SKM-1 (cell line): ENCODE results near the gene METTL18.

ENCODE experiments used
- DNase-seq: peaks from one replicate; lab custom pipeline; 2025; ENCODE audit not compliant: unreplicated experiment; lab: John Stamatoyannopoulos, UW

The METTL18 gene

DNA sequence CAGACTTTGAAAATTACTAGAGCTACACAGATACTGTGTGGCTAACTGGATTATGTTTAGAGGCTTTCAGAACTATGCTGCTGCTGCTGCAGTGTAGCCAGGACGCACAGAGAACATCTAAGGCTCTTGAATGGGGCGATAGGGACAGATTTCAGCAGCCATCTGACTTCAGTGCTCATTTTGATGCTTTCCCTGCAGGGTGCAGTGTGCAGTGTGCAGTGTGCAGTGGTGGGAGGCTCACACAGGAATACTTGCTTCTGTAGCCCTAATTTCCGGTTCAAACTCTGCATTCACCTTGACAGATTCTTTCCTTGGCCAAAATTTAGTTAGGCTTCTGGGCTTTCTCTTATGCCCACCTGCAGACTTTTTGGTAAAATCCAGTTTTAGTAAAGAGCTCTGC lies 7.7 kb downstream of the METTL18 start:
- no peak for DNase-seq

DNA sequence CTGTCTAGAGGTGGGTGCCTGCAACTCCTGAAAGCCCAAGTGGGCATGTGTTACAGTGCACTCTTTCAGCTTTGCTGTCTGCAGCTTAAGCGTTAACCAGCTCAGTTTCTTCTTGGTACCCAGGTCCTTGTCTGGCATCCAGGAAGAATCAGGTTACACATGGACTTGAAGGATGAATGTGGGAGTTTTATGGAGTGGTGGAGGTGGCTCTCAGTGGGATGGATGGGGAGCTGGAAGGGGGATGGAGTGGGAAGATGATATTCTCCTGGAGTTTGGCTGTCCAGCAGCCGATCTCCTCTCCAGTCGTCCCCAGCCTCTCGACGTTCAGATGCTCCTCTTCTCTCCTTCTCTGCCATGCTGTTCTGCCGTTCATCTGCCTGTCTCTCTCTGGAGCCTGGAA lies 9.4 kb downstream of the METTL18 start:
- no peak for DNase-seq

DNA sequence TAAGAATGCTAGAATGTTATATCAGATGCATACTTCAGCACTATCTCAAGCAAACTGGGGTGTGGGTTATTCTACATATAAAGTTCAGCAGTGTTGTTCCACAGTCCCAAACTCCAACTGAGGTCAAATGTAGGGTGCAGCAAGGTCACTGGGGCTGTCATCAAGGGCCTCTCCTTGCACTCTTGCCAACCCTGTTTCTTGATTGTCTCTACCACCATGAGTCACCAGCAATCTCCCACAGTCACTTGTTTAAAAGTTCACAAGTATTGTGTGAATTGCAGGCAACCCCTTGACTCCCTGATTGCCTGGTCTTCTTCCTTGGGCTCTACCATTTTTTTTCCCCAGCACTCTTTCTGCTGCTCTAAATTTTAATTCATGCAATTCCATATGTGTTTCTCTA lies 10.6 kb downstream of the METTL18 start:
- no peak for DNase-seq

DNA sequence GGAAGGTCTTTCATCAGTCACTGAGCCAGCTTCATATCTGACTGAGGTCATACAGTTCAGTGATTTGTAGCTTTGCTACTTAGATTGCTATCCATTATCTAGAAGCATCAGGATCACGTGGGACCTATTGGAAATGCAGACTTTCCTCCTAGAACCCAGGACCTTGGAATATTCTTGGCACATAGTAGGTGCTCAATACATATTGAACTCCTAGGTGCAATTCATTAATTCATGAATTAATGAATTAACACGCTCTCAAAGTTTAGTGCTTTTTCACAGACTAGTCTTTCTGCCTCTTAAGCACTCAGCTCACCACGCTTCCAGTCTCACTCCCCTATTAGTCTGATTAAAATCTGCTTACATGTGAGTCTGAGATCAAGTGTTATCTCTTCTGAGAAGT lies 12.1 kb downstream of the METTL18 start:
- DNase-seq, result no peak

DNA sequence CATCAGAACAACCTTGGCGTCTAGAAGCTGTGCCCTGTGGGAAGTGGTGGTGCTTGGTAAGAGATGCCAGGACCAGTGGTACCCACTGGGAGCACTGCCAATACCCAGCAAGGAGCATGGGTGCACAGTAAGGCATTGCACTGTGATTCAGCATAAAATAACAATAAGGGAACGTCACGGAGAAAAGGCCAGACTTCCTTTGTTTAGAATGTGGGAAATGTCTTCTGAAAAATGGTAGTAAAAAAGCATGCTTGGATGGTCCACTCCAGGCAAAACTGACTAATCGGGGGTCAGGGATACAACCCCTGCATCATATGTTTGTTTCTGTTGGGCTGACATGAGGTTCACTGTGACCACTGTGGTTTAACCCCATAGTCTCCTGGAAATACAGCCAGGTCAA lies 14.7 kb downstream of the METTL18 start:
- DNase-seq, result no peak

DNA sequence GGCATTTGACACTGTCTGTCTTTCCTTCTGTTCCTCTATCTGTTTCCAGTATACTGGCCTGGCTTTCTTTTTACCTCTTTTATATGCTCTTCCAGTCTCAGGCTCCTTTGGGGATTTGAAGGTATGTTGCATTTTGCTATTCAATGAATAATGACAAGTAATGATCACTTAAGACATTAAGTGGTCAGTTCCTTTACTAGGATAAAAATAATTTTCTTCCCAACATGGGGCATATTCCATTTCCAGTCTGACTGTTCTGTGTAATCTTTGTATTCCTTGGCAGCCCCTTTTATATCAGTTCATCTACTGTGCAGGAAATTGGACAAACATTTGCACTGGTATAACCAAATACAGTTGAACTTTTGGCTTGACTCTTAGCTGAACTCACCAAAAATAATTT lies 15.6 kb downstream of the METTL18 start:
- no peak for DNase-seq

DNA sequence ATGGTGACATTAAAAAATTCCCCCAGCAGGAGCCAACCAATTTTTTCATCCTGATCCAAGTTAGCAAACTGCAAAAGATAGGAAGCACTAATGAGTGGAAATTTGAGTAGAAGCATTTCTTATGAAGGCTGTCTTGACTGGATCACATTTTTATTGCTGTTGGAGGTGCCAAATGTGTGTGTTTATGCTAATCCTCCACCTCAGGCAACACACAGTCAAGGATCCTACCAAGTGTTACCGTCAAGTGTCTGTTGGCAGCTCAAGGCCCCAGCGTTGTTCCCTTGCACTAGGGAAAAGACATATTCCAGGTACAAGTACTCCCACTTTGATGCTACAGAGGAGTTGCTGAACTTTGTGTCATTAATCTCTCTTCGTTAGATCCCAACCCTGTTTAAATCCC lies 18.3 kb downstream of the METTL18 start:
- no peak for DNase-seq

DNA sequence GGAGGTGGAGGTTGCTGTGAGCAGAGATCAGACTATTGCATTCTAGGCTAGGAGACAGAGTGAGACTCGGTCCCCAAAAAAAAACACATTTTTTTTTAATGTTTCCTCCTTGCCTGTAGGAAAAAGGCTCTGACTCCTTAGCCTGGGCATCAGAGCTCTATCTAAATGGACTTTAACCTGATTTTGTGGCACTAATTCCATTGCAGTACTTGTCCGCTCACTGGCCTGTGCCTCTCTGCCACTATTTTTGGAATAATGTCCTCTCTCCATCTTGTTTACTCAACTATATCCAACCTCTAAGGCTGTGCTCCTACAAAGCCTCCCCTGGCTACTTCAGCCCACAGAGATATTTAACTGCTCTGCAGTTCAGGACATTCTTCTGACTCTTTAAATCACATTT lies 26.5 kb downstream of the METTL18 start:
- no peak for DNase-seq

DNA sequence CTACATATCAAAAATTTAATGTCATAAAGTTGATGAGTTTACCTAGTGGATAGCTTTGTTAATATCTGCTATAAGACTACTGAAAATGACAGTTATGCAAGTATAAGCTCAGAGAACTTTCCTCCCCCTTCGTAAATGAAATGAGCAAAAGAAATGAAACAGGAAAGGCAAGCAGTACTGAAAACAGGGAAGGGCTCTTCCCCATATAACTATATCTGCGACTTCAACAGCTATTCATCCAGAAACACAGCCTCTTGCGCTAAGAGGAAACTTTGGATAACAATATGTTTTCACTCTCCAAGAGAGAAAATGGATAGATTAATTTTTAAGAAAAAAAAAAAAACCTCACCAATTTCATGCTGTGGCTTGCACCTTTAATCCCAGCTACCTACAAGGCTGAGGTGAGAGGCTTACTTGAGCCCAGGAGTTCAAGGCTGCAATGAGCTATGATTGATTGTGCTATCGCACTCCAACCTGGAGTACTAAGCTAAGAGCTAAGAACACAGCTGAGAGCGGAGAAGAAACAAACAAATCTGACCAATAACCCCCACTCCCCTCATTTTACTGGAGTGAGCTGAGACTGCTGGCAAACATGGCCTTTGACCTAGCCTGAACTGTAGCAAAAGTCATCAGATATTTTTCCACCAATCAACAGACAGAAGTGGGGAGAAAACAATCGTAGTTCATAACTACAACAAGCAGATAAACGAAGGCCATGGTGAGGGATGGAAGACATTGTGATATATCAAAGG lies 29.0 kb downstream of the METTL18 start:
- no peak for DNase-seq

DNA sequence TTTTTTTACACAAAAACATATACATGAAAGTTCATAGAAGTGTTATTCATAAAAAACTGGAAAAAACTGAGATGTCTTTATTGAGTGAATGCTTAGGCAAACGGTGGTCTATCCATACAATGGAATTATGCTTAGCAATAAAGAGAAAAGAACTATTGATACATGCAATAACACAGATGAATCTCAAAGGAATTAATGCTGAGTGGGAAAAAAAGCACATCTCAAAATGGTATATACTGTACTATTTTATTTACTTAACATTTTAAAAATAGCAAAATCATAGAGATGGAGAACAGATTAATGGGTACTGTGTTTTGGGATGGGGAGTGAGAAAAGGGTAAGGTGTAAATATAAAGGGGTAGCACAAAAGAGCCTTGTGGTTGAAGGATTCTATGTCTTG lies 29.8 kb downstream of the METTL18 start:
- no peak for DNase-seq

DNA sequence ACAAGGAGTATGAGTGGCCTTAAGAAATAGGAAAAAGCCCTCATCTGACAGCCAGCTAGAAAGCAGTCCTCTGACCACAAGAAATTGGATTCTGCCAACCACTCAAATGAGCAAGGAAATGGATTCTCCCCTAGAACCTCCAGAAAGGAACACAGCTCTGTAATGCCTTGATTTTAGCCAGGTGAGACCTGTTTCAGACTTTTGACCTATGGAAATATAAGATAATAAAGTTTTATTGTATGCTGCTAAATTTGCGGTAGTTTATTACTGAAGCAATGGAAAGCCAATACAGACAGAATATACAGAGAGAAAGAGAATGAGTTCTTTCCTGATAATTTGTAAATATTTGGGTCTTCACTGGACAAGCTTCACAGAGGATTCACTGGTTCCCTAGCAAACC lies 32.0 kb downstream of the METTL18 start:
- DNase-seq, result no peak

DNA sequence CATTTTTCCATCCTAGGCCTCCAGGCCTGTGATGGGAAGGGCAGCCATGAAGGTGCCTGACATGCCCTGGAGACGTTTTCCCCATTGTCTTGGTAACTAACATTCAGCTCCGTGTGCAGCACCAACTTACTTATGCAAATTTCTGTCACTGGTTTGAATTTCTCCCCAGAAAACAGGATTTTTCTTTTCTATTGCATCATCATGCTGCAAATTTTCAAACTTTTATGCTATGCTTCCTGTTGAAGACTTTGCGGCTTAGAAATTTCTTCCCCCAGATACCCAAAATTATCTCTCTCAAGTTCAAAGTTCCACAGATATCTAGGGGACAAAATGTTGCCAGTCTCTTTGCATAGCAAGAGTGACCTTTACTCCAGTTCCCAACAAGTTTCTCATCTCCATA lies 35.7 kb downstream of the METTL18 start:
- DNase-seq, result no peak

DNA sequence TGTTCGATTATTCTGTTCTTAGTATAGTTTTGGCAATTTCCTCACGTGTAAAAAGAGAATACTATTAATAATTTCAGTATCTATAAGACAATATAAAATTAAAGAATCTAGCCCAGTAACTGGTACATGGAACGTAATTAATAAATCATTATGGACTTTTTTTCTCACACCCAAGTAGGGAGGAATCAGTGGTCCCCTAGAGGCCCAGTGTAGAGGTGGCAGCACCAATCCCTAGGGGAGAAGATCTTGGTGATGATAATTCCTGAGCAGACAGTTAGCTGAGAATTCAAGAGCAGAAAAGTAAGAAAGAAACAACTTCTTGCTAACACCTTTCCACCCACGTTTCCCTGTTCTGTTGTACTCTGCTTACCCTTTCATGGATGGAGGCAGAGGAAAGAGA lies 41.2 kb downstream of the METTL18 start:
- no peak for DNase-seq

DNA sequence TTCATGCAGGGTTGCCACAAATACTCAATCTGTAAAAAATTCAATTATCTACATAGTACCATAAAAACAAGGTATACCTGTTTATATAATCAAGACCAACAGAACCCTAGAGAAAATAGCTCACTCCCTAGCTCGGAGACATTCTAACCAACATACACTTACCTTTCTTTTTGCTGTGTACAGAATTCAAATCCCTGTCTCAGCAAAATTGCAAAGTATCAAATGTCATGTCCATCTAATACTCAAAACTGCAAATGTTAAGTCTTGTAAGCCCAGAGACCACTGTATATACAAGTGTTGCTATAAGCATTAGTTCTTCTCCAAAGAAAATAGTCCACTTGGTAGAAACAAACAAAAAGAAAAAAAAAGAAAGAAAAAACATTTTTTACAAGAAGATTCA lies 44.7 kb downstream of the METTL18 start:
- no peak for DNase-seq

DNA sequence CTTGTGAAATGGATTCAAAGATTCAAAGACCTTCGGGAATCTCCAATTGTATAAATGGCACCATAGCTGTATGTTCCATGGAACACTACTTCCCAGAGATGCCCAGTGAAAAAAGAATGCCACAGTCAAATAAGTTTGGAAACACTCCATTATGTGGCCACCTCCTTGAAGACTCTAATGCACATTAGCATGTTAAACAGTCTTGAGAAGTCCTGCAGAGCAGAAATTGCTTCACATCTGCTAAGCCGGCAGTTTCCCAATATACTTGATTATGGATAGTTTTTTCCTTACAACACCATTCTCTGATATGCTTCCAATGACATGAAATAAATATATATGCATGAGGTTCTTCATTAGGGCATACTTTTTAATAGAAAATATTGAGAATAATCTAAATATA lies 48.2 kb downstream of the METTL18 start:
- no peak for DNase-seq

DNA sequence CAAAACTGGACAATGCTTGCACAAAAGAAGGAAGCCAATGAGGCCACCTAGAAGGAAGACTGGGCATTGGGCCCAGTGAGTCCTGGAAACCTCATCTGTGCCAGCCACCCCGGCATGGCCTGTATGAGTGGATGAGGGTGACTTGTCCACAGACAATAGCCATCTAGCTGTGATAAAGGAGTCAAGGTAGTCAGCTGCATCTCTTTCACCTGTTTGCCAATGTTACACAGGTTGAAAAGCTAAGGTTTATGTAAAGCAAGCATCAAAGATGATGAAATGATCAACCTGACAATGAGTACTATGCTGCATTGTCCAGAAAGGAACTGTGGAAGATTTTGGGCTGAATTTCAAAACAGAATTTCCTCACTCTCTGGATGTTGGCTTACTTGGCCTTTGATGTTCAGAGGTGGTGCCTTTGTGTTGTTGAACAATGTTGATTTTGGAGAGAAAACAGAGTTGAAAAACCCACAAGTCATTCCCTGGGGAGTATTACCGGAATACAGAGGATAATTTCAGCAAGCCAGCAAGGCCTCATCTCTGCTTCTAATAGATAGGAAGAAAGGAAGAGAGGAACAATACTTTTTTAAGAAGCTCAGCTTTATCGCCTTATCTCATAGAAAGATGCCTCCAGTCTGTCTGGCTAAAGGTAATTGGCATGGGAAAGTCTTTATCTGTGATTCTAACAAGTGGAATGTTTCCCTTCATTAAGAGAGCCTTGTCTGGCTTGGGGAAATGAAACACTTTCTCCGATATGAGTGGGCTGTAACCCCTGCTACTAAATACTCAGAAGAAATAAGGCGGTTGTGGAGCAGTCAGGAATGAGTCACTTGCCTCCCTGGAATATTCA lies 49.5 kb downstream of the METTL18 start:
- DNase-seq, result no peak
